Liver (tissue), 3 donors: ENCODE measurements around the gene P2RY12.

Experiments used
- CTCF ChIP-seq: fragments of 150-350 bp; IDR thresholded peaks from 2 replicates; pipeline ENCODE4 v1.5.1; 2017; ENCODE audit warnings: improper control_type of control experiment, low read depth, low read length; ENCODE audit not compliant: missing input control
- GABPA ChIP-seq, 2 donors: IDR thresholded peaks in 1 of 2; conservative IDR thresholded peaks in 1 of 2; 2 replicates each; pipeline ENCODE4 v1.6.1; 2016; ENCODE audit warnings: antibody characterized with exemption in 2 of 2, mild to moderate bottlenecking in 1 of 2, moderate library complexity in 1 of 2
- HNF4G ChIP-seq: IDR thresholded peaks from 2 replicates; pipeline ENCODE4 v1.6.1; 2016; ENCODE audit warnings: antibody characterized with exemption
- JUND ChIP-seq, 2 donors: IDR thresholded peaks; 2 replicates each; pipeline ENCODE4 v1.6.1; 2016; ENCODE audit warnings: antibody characterized with exemption in 2 of 2
- MAX ChIP-seq: IDR thresholded peaks from 2 replicates; pipeline ENCODE4 v1.6.1; 2016; ENCODE audit warnings: antibody characterized with exemption
- REST ChIP-seq: IDR thresholded peaks from 2 replicates; pipeline ENCODE4 v1.6.1; 2016; ENCODE audit warnings: antibody characterized with exemption, mild to moderate bottlenecking
- SP1 ChIP-seq: IDR thresholded peaks from 2 replicates; pipeline ENCODE4 v1.6.1; 2018; ENCODE audit warnings: antibody characterized with exemption, mild to moderate bottlenecking
- TAF1 ChIP-seq: conservative IDR thresholded peaks from 2 replicates; pipeline ENCODE4 v1.6.1; 2016; ENCODE audit warnings: antibody characterized with exemption, mild to moderate bottlenecking
- ZBTB33 ChIP-seq: IDR thresholded peaks from 2 replicates; pipeline ENCODE4 v1.6.1; 2016; ENCODE audit warnings: antibody characterized with exemption
- donor health status: healthy.
- donor health status: healthy.

GRCh38 chr3:151393146-151393830 lies 8.7 kb upstream of the P2RY12 start:
- no peak for TF ChIP-seq CTCF
- no peak for TF ChIP-seq TAF1
- no peak for TF ChIP-seq REST
- no peak for TF ChIP-seq MAX
- no peak for TF ChIP-seq GABPA (IDR thresholded peaks at IDR 0.05 in 1 of 2, conservative IDR thresholded peaks at IDR 0.05 in 1 of 2)
- TF ChIP-seq JUND (IDR thresholded peaks at IDR 0.05): no peak
- no peak for TF ChIP-seq ZBTB33
- TF ChIP-seq SP1: no peak
- no peak for TF ChIP-seq HNF4G
